Measurements from ENCODE around the gene SUGCT.
A peak's percentile ranks its signal among the peaks of the same experiment; 100 is the strongest.

The SUGCT gene

DNA sequence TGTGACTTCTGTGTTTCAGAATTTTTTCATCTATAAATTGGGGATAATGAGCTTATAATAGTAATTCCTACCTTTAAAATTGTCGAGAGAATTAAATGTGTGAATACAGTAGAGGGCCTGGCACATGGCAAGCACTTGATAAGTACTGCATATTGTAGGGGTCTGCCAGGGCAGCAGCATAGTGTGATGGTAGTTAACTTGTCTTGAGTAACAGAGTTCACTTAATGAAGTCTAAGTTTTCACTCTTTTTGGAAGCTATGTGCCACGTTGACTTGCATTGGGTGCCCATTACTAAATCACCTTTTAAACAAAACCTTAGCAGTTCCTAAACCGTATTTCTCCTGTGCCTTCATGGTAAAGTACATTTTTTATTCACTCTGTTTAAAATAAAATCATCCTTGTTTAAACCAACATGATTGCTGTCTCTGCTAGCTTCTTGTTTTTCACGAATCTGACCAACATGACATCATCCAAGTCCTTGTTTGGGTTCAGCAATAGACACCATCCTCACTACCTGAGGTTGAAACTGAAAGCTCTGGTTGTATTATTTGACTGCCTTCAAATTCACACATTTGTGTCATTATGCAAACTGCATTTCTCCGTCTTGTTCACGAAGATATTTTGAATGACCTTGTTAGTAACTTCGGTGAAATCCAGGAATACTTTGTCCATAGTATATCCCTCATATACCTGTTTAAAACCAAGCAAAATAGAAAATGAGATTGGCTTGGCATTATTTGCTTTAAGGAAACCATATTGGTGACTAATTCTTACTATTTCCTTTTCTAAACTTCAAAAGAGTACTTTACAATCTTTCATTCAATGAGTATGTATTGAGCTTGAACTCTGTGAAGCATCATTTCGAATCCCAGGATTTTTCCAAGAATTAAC is 340.2 kb downstream of the SUGCT start:
- no peak for DNase-seq (ENCODE audit: low read depth)
- TF ChIP-seq, protein P1, sequence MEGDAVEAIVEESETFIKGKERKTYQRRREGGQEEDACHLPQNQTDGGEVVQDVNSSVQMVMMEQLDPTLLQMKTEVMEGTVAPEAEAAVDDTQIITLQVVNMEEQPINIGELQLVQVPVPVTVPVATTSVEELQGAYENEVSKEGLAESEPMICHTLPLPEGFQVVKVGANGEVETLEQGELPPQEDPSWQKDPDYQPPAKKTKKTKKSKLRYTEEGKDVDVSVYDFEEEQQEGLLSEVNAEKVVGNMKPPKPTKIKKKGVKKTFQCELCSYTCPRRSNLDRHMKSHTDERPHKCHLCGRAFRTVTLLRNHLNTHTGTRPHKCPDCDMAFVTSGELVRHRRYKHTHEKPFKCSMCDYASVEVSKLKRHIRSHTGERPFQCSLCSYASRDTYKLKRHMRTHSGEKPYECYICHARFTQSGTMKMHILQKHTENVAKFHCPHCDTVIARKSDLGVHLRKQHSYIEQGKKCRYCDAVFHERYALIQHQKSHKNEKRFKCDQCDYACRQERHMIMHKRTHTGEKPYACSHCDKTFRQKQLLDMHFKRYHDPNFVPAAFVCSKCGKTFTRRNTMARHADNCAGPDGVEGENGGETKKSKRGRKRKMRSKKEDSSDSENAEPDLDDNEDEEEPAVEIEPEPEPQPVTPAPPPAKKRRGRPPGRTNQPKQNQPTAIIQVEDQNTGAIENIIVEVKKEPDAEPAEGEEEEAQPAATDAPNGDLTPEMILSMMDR (conservative IDR thresholded peaks at IDR 0.05; ENCODE audit: low read depth, low read length), result no peak
- H3K4me3 ChIP-seq (ENCODE audit: low read depth, low read length), result no peak overlapping the region

GRCh38 chr7:40475681-40475982 is 340.8 kb downstream of the SUGCT start:
- TF ChIP-seq, protein P1 (conservative IDR thresholded peaks at IDR 0.05; ENCODE audit: low read depth, low read length), result no peak
- no peak overlapping the region for H3K4me3 ChIP-seq (ENCODE audit: low read depth, low read length)
- DNase-seq (ENCODE audit: low read depth), result no peak

DNA sequence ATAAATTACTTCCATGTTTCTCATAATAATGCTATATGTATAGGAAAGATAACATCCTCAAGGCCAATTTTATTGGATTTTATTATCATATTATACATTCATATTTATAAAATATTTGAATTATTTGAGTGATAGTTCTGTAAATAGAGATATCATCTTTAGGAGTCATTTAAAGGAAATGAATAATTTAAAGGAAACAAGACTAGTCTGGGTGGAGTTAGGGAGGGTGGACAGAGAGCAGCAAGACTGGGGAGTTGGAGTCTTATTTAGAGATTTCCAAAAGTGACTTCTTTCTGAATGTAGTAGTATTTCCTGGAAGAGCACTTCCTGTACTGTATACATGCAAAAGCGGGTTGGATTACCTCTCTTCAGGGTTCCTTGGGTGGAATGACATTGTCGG is 342.3 kb downstream of the SUGCT start:
- TF ChIP-seq, protein P1 (conservative IDR thresholded peaks at IDR 0.05; ENCODE audit: low read depth, low read length), result no peak
- DNase-seq (ENCODE audit: low read depth), result no peak
- H3K4me3 ChIP-seq (ENCODE audit: low read depth, low read length), result no peak overlapping the region

DNA sequence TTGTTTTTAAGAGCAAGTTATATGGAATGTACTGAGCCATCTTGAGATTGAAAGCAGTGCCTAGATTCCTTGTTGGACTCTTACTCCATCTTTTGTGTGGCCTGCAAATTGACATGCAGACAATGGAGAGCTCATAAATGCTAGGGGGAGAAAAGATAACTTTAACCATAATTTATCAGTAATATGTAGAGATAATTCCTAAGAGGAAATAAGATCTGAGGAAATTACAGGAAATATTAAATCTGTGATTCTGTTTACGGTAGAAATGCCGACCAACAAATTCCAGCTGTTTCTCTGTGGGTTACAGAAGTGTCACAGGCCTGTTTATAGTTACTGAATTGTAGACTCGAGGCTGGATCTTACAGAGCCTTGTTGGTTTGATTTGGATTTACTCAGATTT is 348.0 kb downstream of the SUGCT start:
- DNase-seq (ENCODE audit: low read depth), result no peak
- TF ChIP-seq, protein P1 (conservative IDR thresholded peaks at IDR 0.05; ENCODE audit: low read depth, low read length), result no peak
- H3K4me3 ChIP-seq (ENCODE audit: low read depth, low read length), result no peak overlapping the region

DNA sequence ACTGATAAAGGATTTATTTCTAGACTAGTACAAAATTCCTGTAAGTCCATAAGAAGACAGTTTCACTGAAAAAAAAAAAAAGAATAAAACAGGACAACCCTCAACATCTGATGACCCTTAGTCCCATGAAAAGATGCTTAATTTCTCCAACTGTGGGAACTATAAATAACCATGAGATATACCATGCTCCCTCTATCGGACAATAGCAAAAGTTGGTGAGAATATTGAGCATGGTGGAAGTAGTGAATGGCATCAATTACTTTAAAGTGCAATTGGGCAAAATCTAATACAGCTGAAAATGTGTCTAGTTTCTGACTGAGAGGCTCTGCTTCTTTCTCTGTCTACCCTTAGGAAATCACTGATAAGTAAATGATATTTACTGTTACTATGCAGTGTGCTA is 348.8 kb downstream of the SUGCT start:
- peak; percentile 36 for DNase-seq (ENCODE audit: low read depth)
- no peak overlapping the region for H3K4me3 ChIP-seq (ENCODE audit: low read depth, low read length)
- TF ChIP-seq, protein P1 (conservative IDR thresholded peaks at IDR 0.05; ENCODE audit: low read depth, low read length), result peak; percentile 57

- DNase-seq (ENCODE audit: low read depth), result no peak
- no peak overlapping the region for H3K4me3 ChIP-seq (ENCODE audit: low read depth, low read length)
- TF ChIP-seq, protein P1 (conservative IDR thresholded peaks at IDR 0.05; ENCODE audit: low read depth, low read length), result peak; percentile 28
Observed at GRCh38 chr7:40489844-40490602, 355.2 kb downstream of the SUGCT start.

Data from choroid plexus epithelial cell (primary cell).